Measurements from ENCODE around the gene UBL4A.

- no peak for TF ChIP-seq TAF1 (IDR thresholded peaks at IDR 0.05; ENCODE audit: borderline replicate concordance, low read depth, low read length)
- TF ChIP-seq POLR2A (IDR thresholded peaks at IDR 0.05; ENCODE audit: low read depth, low read length): no peak
- no peak for TF ChIP-seq POLR2AphosphoS5 (IDR thresholded peaks at IDR 0.05; ENCODE audit: low read depth, low read length)
Measured at GRCh38 chrX:154495472-154495922, 9.1 kb upstream of the UBL4A start.

All from GM12892 (cell line).